IMR-90 (cell line): ENCODE measurements around the gene LIMS2. TPM values are rescaled to one million over a fixed set of nuclear protein-coding genes. Genes with fewer than 3 reads are reported as not detected.

Source experiments
- ATAC-seq: fragments of 200-7000 bp; cut with Tn5 transposase; 2 replicates; pipeline ENCODE4 v1.9.1; 2020; ENCODE audit warnings: low read depth, mild to moderate bottlenecking, moderate library complexity
- BruUV-seq: library from RNA; stranded (reverse); fragments of 400-500 nt; replicated peaks from 2 replicates; lab custom pipeline; 2021; lab: Mats Ljungman, UMichigan
- CTCF ChIA-PET: fragments of 300-600 bp; formaldehyde crosslinking; extraction: SDS; loops from one replicate; lab custom pipeline; 2021; ENCODE audit warnings: antibody characterized with exemption; lab: Yijun Ruan, JAX
- POLR2A ChIA-PET: fragments of 300-600 bp; sonication (Branson Sonifier 250); formaldehyde crosslinking; loops from one replicate; lab custom pipeline; 2022; ENCODE audit warnings: antibody characterized with exemption; ENCODE audit not compliant: unreplicated experiment; lab: Charles Lee
- DNase-seq: peaks from one replicate; pipeline ENCODE4 v3.0.0; 2013
- H2AFZ ChIP-seq: replicated peaks from 2 replicates; pipeline ENCODE3; 2013; ENCODE audit warnings: low read length, mild to moderate bottlenecking; ENCODE audit not compliant: poor library complexity
- H2AK5ac ChIP-seq: 2 replicates; pipeline ENCODE4 v1.6.1; 2013; ENCODE audit warnings: low read depth, low read length, inconsistent platforms
- H2AK9ac ChIP-seq: replicated peaks from 2 replicates; pipeline ENCODE3; 2013; ENCODE audit warnings: mild to moderate bottlenecking, low read depth, low read length, moderate library complexity; ENCODE audit not compliant: poor library complexity
- H2BK120ac ChIP-seq: 2 replicates; pipeline ENCODE4 v1.6.1; 2013; ENCODE audit warnings: low read depth, low read length, inconsistent platforms
- H2BK15ac ChIP-seq: 3 replicates; pipeline ENCODE4 v1.6.1; 2013; ENCODE audit warnings: low read depth, low read length, inconsistent platforms
- H2BK20ac ChIP-seq: 2 replicates; pipeline ENCODE4 v1.6.1; 2013; ENCODE audit warnings: low read depth, mild to moderate bottlenecking, inconsistent platforms, low read length, moderate library complexity
- H2BK5ac ChIP-seq: 2 replicates; pipeline ENCODE4 v1.6.1; 2013; ENCODE audit warnings: mild to moderate bottlenecking, low read depth, low read length, inconsistent platforms; ENCODE audit not compliant: poor library complexity, severe bottlenecking
- H3K14ac ChIP-seq: replicated peaks from 2 replicates; pipeline ENCODE4 v1.6.1; 2013; ENCODE audit warnings: low read depth, low read length, inconsistent platforms
- H3K18ac ChIP-seq: 2 replicates; pipeline ENCODE4 v1.6.1; 2013; ENCODE audit warnings: low read depth, low read length, control low read depth
- H3K23ac ChIP-seq: 2 replicates; pipeline ENCODE4 v1.6.1; 2013; ENCODE audit warnings: low read depth, low read length, inconsistent platforms
- H3K27ac ChIP-seq: 2 replicates; pipeline ENCODE4 v1.5.1; 2013; ENCODE audit warnings: mild to moderate bottlenecking, control low read depth, low read length; ENCODE audit not compliant: insufficient read depth
- H3K27me3 ChIP-seq: 2 replicates; pipeline ENCODE4 v1.6.1; 2013; ENCODE audit warnings: low read length; ENCODE audit not compliant: control insufficient read depth, insufficient read depth
- H3K36me3 ChIP-seq: 2 replicates; pipeline ENCODE4 v1.6.1; 2013; ENCODE audit warnings: low read length, mixed read lengths; ENCODE audit not compliant: control insufficient read depth, insufficient read depth
- H3K4ac ChIP-seq: 2 replicates; pipeline ENCODE4 v1.6.1; 2013; ENCODE audit warnings: low read depth, low read length, inconsistent platforms
- H3K4me1 ChIP-seq: 2 replicates; pipeline ENCODE4 v1.6.1; 2013; ENCODE audit warnings: low read length, mixed read lengths; ENCODE audit not compliant: control insufficient read depth, insufficient read depth
- H3K4me2 ChIP-seq: 2 replicates; pipeline ENCODE4 v1.6.1; 2013; ENCODE audit warnings: low read depth, mild to moderate bottlenecking, control low read depth, low read length, moderate library complexity
- H3K4me3 ChIP-seq: 2 replicates; pipeline ENCODE4 v1.5.1; 2013; ENCODE audit warnings: low read depth, mild to moderate bottlenecking, control low read depth, low read length, moderate library complexity; ENCODE audit not compliant: insufficient read depth
- H3K56ac ChIP-seq: 2 replicates; pipeline ENCODE4 v1.6.1; 2013; ENCODE audit warnings: low read length, inconsistent platforms; ENCODE audit not compliant: insufficient read depth; ENCODE audit errors: extremely low read depth
- H3K79me1 ChIP-seq, 2 experiments: 2 replicates each; pipeline ENCODE4 v1.6.1; 2013; ENCODE audit warnings: low read length in 2 of 2, inconsistent platforms in 1 of 2, low read depth in 1 of 2
- H3K9ac ChIP-seq: 2 replicates; pipeline ENCODE4 v1.6.1; 2013; ENCODE audit warnings: low read depth, low read length, control low read depth
- H3K9me1 ChIP-seq: 2 replicates; pipeline ENCODE4 v1.6.1; 2013; ENCODE audit warnings: low read length, inconsistent platforms; ENCODE audit not compliant: insufficient read depth
- H3K9me3 ChIP-seq: 2 replicates; pipeline ENCODE4 v1.6.1; 2013; ENCODE audit warnings: low read length; ENCODE audit not compliant: control insufficient read depth, insufficient read depth
- H4K20me1 ChIP-seq: 2 replicates; pipeline ENCODE4 v1.6.1; 2013; ENCODE audit warnings: low read length, inconsistent platforms; ENCODE audit not compliant: insufficient read depth
- H4K5ac ChIP-seq: 2 replicates; pipeline ENCODE4 v1.6.1; 2013; ENCODE audit warnings: mild to moderate bottlenecking, low read depth, low read length, control low read depth
- H4K8ac ChIP-seq, 2 experiments: 2 replicates each; pipeline ENCODE4 v1.6.1; 2013; ENCODE audit warnings: low read depth in 2 of 2, low read length in 2 of 2, control low read depth in 1 of 2, inconsistent platforms in 1 of 2
- H4K91ac ChIP-seq: 2 replicates; pipeline ENCODE4 v1.6.1; 2013; ENCODE audit warnings: low read depth, low read length, inconsistent platforms; ENCODE audit not compliant: insufficient read depth
- BHLHE40 ChIP-seq: fragments of 150-350 bp; IDR thresholded peaks from 2 replicates; pipeline ENCODE4 v1.6.1; 2016; ENCODE audit warnings: mild to moderate bottlenecking, low read depth, low read length
- CEBPB ChIP-seq: IDR thresholded peaks from 2 replicates; pipeline ENCODE4 v1.6.1; 2012; ENCODE audit warnings: low read depth, low read length, improper control_type of control experiment
- CHD1 ChIP-seq: IDR thresholded peaks from 2 replicates; pipeline ENCODE4 v1.6.1; 2012; ENCODE audit warnings: low read depth, low read length, improper control_type of control experiment
- FOS ChIP-seq: fragments of 150-350 bp; IDR thresholded peaks from 2 replicates; pipeline ENCODE4 v1.6.1; 2016; ENCODE audit warnings: low read depth, low read length
- MAFK ChIP-seq: IDR thresholded peaks from 2 replicates; pipeline ENCODE4 v1.6.1; 2012; ENCODE audit warnings: low read depth, low read length, improper control_type of control experiment
- MAZ ChIP-seq: IDR thresholded peaks from 2 replicates; pipeline ENCODE4 v1.6.1; 2012; ENCODE audit warnings: low read depth, mild to moderate bottlenecking, low read length, improper control_type of control experiment, moderate library complexity, borderline replicate concordance
- MXI1 ChIP-seq: IDR thresholded peaks from 2 replicates; pipeline ENCODE4 v1.6.1; 2012; ENCODE audit warnings: low read depth, mild to moderate bottlenecking, low read length, moderate library complexity, borderline replicate concordance
- NFE2L2 ChIP-seq: fragments of 150-350 bp; IDR thresholded peaks from 2 replicates; pipeline ENCODE4 v1.6.1; 2016; ENCODE audit warnings: low read depth, mild to moderate bottlenecking, low read length
- POLR2A ChIP-seq: IDR thresholded peaks from 2 replicates; pipeline ENCODE4 v1.6.1; 2012; ENCODE audit warnings: mild to moderate bottlenecking, low read depth, low read length
- RAD21 ChIP-seq: IDR thresholded peaks from 2 replicates; pipeline ENCODE4 v1.6.1; 2012; ENCODE audit warnings: low read length, improper control_type of control experiment
- RCOR1 ChIP-seq: IDR thresholded peaks from 2 replicates; pipeline ENCODE4 v1.6.1; 2012; ENCODE audit warnings: mild to moderate bottlenecking, low read length, improper control_type of control experiment; ENCODE audit not compliant: insufficient replicate concordance
- RFX5 ChIP-seq: IDR thresholded peaks from 2 replicates; pipeline ENCODE4 v1.8.0; 2012; ENCODE audit warnings: low read depth, mild to moderate bottlenecking, low read length, moderate library complexity
- SMC3 ChIP-seq: fragments of 150-350 bp; IDR thresholded peaks from 2 replicates; pipeline ENCODE4 v1.6.1; 2016; ENCODE audit warnings: low read depth, mild to moderate bottlenecking, antibody characterized with exemption, low read length, moderate library complexity
- WGBS, 2 experiments: methylation state at CpG; one replicate each; pipeline versions ENCODE4 v1.1.5 to v1.1.7; 2013; ENCODE audit warnings: missing lambda C conversion rate in 2 of 2; ENCODE audit not compliant: insufficient read length in 1 of 2; ENCODE audit errors: extremely low coverage in 2 of 2; 5-methylcytosine and 5-hydroxymethylcytosine counted together
- dilution Hi-C: fragments of 300-500 bp; cut with HindIII; formaldehyde crosslinking; loops from one replicate; pipeline ENCODE4 v1.14.3; 2018; ENCODE audit warnings: low sequenced_read_pairs; ENCODE audit not compliant: unreplicated experiment
- in situ Hi-C: fragments of 300-500 bp; cut with MboI; formaldehyde crosslinking; loops from 3 replicates; pipeline ENCODE4 v1.14.3; 2019; ENCODE audit warnings: low sequenced_read_pairs, inconsistent platforms, mixed read lengths
- intact Hi-C: fragments of 100-400 bp; cut with micrococcal nuclease; formaldehyde crosslinking; loops from 2 replicates; pipeline ENCODE4 v1.10.0; 2022
- polyA plus RNA-seq, 3 experiments: library from polyadenylated mRNA; depleted of rRNA; stranded (reverse); fragments of >200 nt; gene quantifications; 2 replicates each; pipeline ENCODE4 v1.2.3, GENCODE V29; 2012; ENCODE audit warnings: low replicate concordance in 1 of 3
- total RNA-seq: library from RNA; depleted of rRNA; stranded (reverse); fragments of >200 nt; gene quantifications from 2 replicates; pipeline ENCODE4 v1.2.3, GENCODE V29; 2012
- TF ChIP-seq, protein P1 (sequence below): fragments of 150-350 bp; IDR thresholded peaks from 2 replicates; pipeline ENCODE4 v1.6.1; 2017; ENCODE audit warnings: mild to moderate bottlenecking, antibody characterized with exemption, low read length, low read depth
- TF ChIP-seq, protein P2 (sequence below): fragments of 150-350 bp; IDR thresholded peaks from 2 replicates; pipeline ENCODE4 v1.6.1; 2016; ENCODE audit warnings: low read depth, mild to moderate bottlenecking, low read length, moderate library complexity, borderline replicate concordance

LIMS2 gene
- total and polyA plus RNA-seq, 2 of the 4 experiments (the other 2 are of a cell fraction) = 1.3 to 18.8 TPM

DNA sequence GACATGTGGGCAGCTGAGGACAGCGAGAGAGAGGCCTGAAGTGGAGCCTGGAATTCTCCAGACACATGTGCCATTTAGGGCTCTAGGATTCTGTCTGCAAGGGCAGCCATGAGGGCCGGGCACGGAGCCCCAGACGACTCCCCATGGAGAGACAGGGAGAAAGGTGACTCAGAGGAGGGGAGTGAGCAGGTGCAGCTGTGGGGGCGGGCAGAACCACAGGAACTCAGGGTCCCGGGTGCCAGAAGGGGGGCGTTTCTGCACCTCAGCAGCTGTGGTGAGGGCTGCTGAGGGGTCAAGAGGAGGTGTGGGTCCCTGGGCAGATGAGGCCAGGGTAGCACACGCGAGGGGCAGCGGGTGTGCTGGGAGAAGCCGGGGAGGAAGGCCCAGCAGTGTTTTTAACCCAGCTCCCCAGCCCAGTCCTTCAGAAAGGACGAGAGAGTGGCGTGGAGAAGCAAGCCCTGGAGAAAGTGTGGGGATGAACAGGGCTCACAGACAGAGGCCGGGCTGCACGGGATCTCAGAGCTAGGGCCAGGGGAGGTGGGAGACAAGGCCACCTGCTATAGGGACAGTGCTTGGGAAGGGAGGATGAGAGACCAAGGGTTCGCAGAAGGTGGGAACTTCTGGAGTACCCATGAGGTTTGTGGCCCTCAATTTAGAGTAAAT lies 21.8 kb downstream of the LIMS2 start:
- Histone ChIP-seq H4K91ac (no peak overlapping the region), H3K23ac (no peak overlapping the region), H2AK9ac (no peak overlapping the region), H2AFZ (no peak overlapping the region), H4K20me1 (peaks cover 23% of the 10 kb centered on the region), H2BK120ac (no peak overlapping the region), H4K5ac (no peak overlapping the region), H3K4ac (no peak overlapping the region), H2BK20ac (no peak overlapping the region), H3K56ac (no peak overlapping the region), H3K18ac (no peak overlapping the region), H4K8ac (no peak overlapping the region), H3K36me3 (peaks cover 18% of the 10 kb centered on the region), H3K4me2 (no peak overlapping the region), H2BK5ac (no peak overlapping the region), H3K79me1 (peaks cover 2 to 21% of the 10 kb centered on the region in 2 experiments), H3K4me1 (peaks cover 2% of the 10 kb centered on the region; the same call in 1 of the 2 replicates), H3K4me3 (no peak overlapping the region), H3K27ac (no peak overlapping the region), H3K27me3 (no peaks in the 10 kb centered on the region), H3K14ac (no peak overlapping the region), H3K9ac (no peak overlapping the region), H2AK5ac (no peak overlapping the region; the same call in 1 of the 2 replicates), H3K9me3 (no peaks in the 10 kb centered on the region), H2BK15ac (no peak overlapping the region), H3K9me1 (0 out of 2 replicates have a peak, but pooled peaks cover 5% of the 10 kb centered on the region)
- DNase-seq = no peak
- no peak for ATAC-seq
- no TSS peak for BruUV-seq
- dilution Hi-C loops (no loop called here), in situ Hi-C loops (no loop called here), intact Hi-C loops (loop anchor here (1.0 kb wide), 1 partner anchor 8 kb away; no protein-coding TSS in a partner anchor)
- WGBS, 2 experiments = 71% methylated on average over 8 of the region's 16 CpGs; no CpG with 5 or more reads in 1 of the 2 experiments
- POLR2A ChIA-PET = no interaction called here
- TF ChIP-seq MAFK (no peak), RFX5 (no peak), BHLHE40 (no peak), FOS (no peak), POLR2A (no peak), MAZ (no peak), RAD21 (no peak), SMC3 (no peak), CEBPB (no peak), RCOR1 (no peak), NFE2L2 (no peak), CHD1 (no peak), MXI1 (no peak)
- TF ChIP-seq, protein P1, sequence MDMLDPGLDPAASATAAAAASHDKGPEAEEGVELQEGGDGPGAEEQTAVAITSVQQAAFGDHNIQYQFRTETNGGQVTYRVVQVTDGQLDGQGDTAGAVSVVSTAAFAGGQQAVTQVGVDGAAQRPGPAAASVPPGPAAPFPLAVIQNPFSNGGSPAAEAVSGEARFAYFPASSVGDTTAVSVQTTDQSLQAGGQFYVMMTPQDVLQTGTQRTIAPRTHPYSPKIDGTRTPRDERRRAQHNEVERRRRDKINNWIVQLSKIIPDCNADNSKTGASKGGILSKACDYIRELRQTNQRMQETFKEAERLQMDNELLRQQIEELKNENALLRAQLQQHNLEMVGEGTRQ = no peak
- TF ChIP-seq, protein P2, sequence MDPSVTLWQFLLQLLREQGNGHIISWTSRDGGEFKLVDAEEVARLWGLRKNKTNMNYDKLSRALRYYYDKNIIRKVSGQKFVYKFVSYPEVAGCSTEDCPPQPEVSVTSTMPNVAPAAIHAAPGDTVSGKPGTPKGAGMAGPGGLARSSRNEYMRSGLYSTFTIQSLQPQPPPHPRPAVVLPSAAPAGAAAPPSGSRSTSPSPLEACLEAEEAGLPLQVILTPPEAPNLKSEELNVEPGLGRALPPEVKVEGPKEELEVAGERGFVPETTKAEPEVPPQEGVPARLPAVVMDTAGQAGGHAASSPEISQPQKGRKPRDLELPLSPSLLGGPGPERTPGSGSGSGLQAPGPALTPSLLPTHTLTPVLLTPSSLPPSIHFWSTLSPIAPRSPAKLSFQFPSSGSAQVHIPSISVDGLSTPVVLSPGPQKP = no peak
- CTCF ChIA-PET = no interaction called here
